ENCODE data around the gene SENP5.
"Not testable (repeated sequence)": the region's sequence is repeated elsewhere in the genome, so short reads cannot be mapped to it uniquely, and the experiment has no call there.

Gene SENP5

DNA sequence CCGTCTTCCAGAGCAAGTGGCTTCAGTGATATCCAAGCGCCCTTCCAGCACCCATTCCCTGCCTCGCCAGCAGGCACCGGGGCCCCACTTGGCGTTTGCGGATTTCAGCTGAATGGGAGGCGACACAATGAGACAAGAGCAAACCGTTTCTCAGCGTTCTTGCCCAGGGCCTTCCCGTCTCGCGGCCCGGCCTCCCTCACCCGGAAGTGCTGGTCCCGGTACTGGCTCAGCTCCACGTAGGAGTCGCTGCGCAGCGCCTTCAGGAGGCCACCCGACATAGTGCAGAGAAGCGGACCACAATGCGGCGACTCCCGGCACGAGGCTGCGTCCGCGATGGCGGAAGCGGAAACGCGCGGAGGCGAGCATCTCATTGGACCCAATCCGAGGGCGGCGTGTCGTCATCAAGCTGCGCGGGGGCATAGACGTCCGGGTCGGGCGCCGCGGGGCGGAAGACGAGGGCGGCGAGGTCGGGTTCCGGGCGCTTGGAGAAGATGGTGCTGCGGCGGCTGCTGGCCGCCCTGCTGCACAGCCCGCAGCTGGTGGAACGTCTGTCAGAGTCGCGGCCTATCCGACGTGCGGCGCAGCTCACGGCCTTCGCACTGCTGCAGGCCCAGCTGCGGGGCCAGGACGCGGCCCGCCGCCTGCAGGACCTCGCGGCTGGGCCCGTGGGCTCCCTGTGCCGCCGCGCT, 74.7 kb downstream of the SENP5 start, which contains the start of gene NCBP2:
TSS of gene NCBP2 (minus strand) at position 303 of the 689 bp plus-strand sequence. CDS start at position 278, 25 bp downstream.
- DNase-seq = peak; percentile 98

- DNase-seq = no peak
These were observed 75.2 kb downstream of the SENP5 start for GRCh38 chr3:196942915-196943277.

- not testable (repeated sequence) for DNase-seq
These were observed 76.5 kb downstream of the SENP5 start for GRCh38 chr3:196944037-196944790.

DNA sequence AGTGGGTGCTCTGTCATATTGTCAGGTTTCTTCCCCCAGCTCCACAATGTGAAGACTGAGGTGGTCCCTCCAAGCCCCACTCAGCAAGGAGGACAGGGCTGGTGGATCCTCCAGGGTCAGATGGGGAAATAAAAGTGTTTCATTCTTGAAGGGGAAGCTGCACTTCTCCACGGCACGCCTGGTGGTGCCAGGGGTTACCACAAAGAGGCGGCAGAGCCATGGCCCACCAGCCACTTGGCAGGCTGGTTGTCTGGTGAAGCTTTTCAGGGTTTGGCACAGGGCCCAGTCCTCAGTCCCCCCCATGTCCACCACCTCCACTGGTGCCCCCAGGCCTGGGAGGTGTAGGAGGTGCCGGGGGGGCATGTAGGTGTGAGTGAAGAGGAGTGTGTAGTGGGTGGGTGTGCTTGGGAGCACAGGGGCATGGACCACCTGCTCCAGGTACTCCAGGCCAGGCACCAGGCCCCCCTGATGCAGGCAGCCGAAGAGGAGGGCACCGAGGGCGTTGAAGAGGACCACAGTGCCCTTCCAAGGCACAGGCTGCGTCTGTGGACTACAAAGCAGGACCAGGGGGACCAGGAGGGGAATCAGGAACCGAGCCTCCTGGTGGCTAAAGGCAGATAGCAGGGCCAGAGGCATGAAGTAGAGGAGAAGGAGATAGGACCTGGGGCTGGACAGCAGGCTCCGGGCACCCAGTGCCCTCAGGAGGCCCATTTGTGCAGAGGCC, 79.6 kb downstream of the SENP5 start:
- DNase-seq = no peak

DNA sequence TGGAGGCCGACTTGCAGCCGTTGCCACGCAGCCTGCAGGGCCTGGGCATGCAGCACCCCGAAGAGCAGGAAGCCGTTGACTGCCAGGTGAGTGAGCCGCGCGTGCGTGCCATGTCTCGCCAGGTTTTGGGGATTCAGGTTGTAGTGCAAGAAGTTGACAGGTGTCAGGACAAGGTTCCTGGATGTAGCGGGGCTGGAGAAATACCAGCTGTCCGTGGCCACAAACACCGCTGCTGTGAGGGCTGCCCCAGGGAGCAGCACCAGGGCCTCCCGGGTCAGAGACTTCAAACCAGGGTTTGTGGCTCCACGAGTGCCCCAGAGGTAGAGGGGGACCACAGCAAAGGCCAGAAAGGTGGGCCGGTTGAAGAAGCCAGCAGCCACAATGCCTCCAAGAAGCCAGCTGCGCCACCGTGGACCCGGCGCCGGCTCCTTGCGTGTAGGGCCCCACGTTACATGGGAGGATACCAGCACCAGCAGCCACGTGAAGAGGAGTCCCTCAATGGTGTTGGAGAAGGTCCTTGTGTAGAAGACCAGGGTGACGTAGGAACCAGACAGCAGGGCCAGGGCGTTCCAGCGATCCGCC, 80.2 kb downstream of the SENP5 start:
- DNase-seq = no peak

GRCh38 chr3:196948442-196949284, 80.9 kb downstream of the SENP5 start:
- peak; percentile 7 for DNase-seq

GRCh38 chr3:196949285-196949619, 81.5 kb downstream of the SENP5 start:
- no peak for DNase-seq

- no peak for DNase-seq
These were observed 82.0 kb downstream of the SENP5 start for GRCh38 chr3:196949750-196950149.

DNA sequence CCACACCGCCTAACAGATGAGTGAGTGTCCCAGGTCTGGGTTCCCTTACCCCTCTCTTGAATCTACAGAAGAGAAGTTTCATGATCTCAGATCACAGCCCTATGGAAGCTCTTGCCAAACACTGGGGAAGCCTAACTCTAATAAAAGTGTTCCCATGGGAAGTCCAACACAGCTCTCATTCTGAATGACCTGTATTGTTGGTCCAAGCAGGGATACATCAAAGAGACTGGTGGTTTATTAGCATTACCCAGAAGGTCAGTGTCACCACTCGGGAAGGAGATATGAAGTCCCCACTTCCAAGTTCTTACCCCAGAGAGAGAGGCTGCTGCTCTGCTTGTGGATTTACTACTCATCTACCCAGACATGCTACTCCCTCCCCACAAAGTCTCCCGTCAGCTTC, 83.7 kb downstream of the SENP5 start:
- DNase-seq = no peak

GRCh38 chr3:196954832-196955231, 87.1 kb downstream of the SENP5 start:
- no peak for DNase-seq

GRCh38 chr3:196962108-196962929, 94.6 kb downstream of the SENP5 start:
- no peak for DNase-seq

DNA sequence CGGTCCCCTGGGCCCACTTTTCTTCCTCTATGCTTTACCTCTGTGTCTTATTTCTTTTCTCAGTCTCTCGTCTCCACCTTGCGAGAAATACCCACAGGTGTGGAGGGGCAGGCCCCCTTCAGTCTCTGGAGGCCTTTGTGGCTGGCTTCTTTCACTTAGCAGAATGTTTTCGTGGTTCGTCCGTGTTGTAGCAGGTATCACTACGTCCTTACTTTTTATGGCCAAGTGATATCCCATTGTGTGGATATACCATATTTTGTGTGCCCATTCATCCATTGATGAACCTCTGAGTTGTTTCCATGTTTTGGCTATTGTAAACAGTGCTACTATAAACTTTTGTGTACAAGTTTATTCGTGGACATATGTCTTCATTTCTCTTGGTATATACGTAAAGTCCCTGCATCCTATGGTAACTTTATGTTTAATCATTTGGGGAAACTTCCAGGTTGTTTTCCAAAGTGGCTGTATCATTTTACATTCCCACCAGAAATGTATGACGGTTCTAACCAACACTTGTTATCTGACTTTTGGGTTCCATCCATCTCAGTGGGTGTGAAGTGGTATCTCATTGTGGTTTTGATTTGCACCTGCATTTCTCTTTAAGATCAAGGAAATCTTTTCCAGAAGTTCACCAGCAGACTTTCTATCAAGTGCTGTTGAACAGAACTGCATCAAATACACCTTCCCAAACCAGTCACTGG, 95.4 kb downstream of the SENP5 start:
- DNase-seq = no peak

DNA sequence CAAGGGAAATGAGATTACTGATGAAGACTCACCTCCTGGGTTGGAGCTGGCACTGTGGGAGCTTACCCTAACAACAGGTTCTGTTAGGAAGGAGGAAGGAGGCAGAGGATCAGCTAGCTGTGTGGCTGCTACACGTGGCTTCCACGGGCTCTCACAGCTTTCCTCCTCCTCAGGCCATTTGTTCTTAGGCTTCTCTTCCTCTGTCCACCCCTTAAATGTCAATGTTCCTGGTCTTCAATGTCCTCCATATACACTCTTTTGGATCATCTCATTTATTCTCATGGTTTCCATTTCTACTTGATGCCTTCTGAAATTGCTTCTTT, 95.9 kb downstream of the SENP5 start:
- DNase-seq = no peak

GRCh38 chr3:196965112-196965803, 97.5 kb downstream of the SENP5 start:
- DNase-seq = no peak

- no peak for DNase-seq
These were observed 98.1 kb downstream of the SENP5 start for GRCh38 chr3:196965804-196966173.

DNA sequence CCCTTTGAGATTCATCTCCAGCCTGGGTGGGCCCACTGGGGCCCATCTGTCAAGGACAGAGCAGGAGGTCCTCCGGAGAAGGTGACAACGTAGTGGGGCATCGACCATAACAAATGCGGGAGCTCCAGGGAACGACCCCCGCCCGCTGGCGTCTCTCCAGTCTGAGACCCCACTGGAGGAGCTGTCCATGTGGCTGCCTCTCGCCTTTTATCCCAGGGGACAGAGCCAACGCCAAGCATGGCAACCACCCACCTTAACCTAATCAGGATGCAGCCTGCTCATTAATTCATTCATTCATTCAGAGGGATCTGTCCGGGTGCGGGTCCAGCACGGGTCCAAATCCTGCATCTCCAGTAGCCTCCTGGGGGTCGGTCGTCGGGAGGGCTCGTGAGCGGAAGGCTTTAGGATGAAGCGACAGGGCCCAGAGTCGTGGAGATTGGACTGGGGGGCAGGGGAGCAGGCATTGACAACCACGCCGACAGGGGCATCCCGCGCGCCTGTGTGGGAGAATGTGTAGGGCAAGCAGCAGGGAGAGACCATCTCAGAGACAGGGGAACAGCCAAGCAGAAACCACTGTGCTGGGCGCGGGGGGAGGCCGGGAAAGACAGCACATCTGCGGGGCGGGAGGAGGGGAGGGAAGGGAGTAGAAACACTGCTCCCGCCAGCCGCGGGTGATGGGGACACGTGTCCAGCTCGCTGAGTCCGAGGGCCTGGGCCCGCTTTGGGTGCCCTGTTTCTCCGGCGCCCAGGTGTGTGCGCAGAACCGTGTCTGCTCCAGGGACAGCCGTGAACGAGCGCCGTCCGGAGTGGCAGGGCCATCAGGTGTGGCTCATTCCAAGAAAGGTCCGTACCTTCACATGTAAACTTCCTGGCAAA, 99.0 kb downstream of the SENP5 start:
- DNase-seq = no peak

- DNase-seq = no peak
These were observed 99.9 kb downstream of the SENP5 start for GRCh38 chr3:196967412-196968232.

All from NCI-H1105 treated with DMSO at 0.1 percent for 48 hours (cell line).